ENCODE results near the gene TRUB1.

TRUB1 gene

GRCh38 chr10:114990991-114991390 lies 53.0 kb downstream of the TRUB1 start:
- no peak overlapping the region for H3K4me3 ChIP-seq (ENCODE audit: low read length)
- H4K20me1 ChIP-seq (ENCODE audit: insufficient read depth, low read length) = no peaks in the 10 kb centered on the region
- H3K4me1 ChIP-seq (ENCODE audit: low read length) = peaks cover 11% of the 10 kb centered on the region
- H3K9me3 ChIP-seq (ENCODE audit: insufficient read depth, low read length) = no peaks in the 10 kb centered on the region
- H3K79me2 ChIP-seq (ENCODE audit: low read length) = no peaks in the 10 kb centered on the region
- no peak overlapping the region for H3K9ac ChIP-seq (ENCODE audit: low read length)
- H3K36me3 ChIP-seq (replicated peaks; ENCODE audit: low read depth, low read length) = peaks cover under 1% of the 10 kb centered on the region
- peak overlapping the region; percentile 9; the same call in 1 of the 2 replicates for H3K4me2 ChIP-seq (ENCODE audit: low read length)
- no peak overlapping the region for H3K27ac ChIP-seq (ENCODE audit: low read length)
- H3K27me3 ChIP-seq (ENCODE audit: low read depth, low read length) = no peaks in the 10 kb centered on the region
- no peak for TF ChIP-seq CTCF (IDR thresholded peaks at IDR 0.05; ENCODE audit: low read depth, low read length)
- no peak for TF ChIP-seq EZH2phosphoT487 (IDR thresholded peaks at IDR 0.05; ENCODE audit: low read depth)
- H2AFZ ChIP-seq (ENCODE audit: low read depth, low read length) = no peak overlapping the region

GRCh38 chr10:114992189-114992775 lies 54.3 kb downstream of the TRUB1 start:
- TF ChIP-seq EZH2phosphoT487 (IDR thresholded peaks at IDR 0.05; ENCODE audit: low read depth) = no peak
- TF ChIP-seq CTCF (IDR thresholded peaks at IDR 0.05; ENCODE audit: low read depth, low read length) = no peak
- Histone ChIP-seq H4K20me1 (ENCODE audit: insufficient read depth, low read length) (no peaks in the 10 kb centered on the region), H3K4me2 (ENCODE audit: low read length) (no peak overlapping the region), H3K36me3 (replicated peaks; ENCODE audit: low read depth, low read length) (no peaks in the 10 kb centered on the region), H3K27me3 (ENCODE audit: low read depth, low read length) (no peaks in the 10 kb centered on the region), H3K9me3 (ENCODE audit: insufficient read depth, low read length) (no peaks in the 10 kb centered on the region), H3K9ac (ENCODE audit: low read length) (no peak overlapping the region), H3K27ac (ENCODE audit: low read length) (no peak overlapping the region), H3K4me1 (ENCODE audit: low read length) (peaks cover 11% of the 10 kb centered on the region), H3K4me3 (ENCODE audit: low read length) (no peak overlapping the region), H2AFZ (ENCODE audit: low read depth, low read length) (no peak overlapping the region), H3K79me2 (ENCODE audit: low read length) (no peaks in the 10 kb centered on the region)

- H3K9ac ChIP-seq (ENCODE audit: low read length) = no peak overlapping the region
These were observed 57.7 kb downstream of the TRUB1 start for GRCh38 chr10:114995468-114996247.

DNA sequence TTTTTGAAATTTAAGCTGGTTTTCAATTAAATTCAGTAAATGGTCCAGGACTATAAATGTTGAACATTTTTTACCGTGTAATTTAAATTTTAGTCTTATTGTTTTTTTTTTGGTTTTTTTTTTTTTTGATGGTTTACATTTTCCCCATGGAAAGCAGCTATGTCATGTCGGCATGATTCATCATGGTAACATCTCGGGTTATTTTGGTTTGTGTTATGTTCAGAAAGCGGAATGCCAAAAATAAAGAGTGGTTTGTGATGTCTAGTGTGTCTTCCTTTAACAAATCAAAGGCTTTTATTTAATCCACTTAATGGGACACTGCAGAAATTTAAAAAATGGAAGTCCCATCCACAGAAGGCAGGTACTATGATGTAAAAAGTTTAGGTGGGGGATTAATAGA lies 58.5 kb downstream of the TRUB1 start:
- Histone ChIP-seq H3K9ac (ENCODE audit: low read length) (no peak overlapping the region), H3K4me2 (ENCODE audit: low read length) (no peak overlapping the region), H3K4me1 (ENCODE audit: low read length) (peaks cover 10% of the 10 kb centered on the region), H3K4me3 (ENCODE audit: low read length) (no peak overlapping the region), H4K20me1 (ENCODE audit: insufficient read depth, low read length) (no peaks in the 10 kb centered on the region), H3K27me3 (ENCODE audit: low read depth, low read length) (no peaks in the 10 kb centered on the region), H3K36me3 (replicated peaks; ENCODE audit: low read depth, low read length) (no peaks in the 10 kb centered on the region), H2AFZ (ENCODE audit: low read depth, low read length) (no peak overlapping the region), H3K79me2 (ENCODE audit: low read length) (no peaks in the 10 kb centered on the region), H3K27ac (ENCODE audit: low read length) (no peak overlapping the region), H3K9me3 (ENCODE audit: insufficient read depth, low read length) (no peaks in the 10 kb centered on the region)
- TF ChIP-seq CTCF (IDR thresholded peaks at IDR 0.05; ENCODE audit: low read depth, low read length) = no peak
- no peak for TF ChIP-seq EZH2phosphoT487 (IDR thresholded peaks at IDR 0.05; ENCODE audit: low read depth)

More at GRCh38 chr10:114995468-114996247, 57.7 kb downstream of the TRUB1 start:
- Histone ChIP-seq H3K4me2 (ENCODE audit: low read length) (no peak overlapping the region), H3K79me2 (ENCODE audit: low read length) (no peaks in the 10 kb centered on the region), H3K36me3 (replicated peaks; ENCODE audit: low read depth, low read length) (no peaks in the 10 kb centered on the region), H3K9me3 (ENCODE audit: insufficient read depth, low read length) (no peaks in the 10 kb centered on the region), H3K27ac (ENCODE audit: low read length) (no peak overlapping the region), H3K4me1 (ENCODE audit: low read length) (peaks cover 9% of the 10 kb centered on the region), H3K4me3 (ENCODE audit: low read length) (no peak overlapping the region), H3K27me3 (ENCODE audit: low read depth, low read length) (no peaks in the 10 kb centered on the region), H4K20me1 (ENCODE audit: insufficient read depth, low read length) (no peaks in the 10 kb centered on the region), H2AFZ (ENCODE audit: low read depth, low read length) (no peak overlapping the region)
- no peak for TF ChIP-seq EZH2phosphoT487 (IDR thresholded peaks at IDR 0.05; ENCODE audit: low read depth)

All from OCI-LY3 (cell line).